VCaP (cell line): ENCODE results near the gene SPG11.

Source experiments
- H3K27ac ChIP-seq: fragments of 450-650 bp; 2 replicates; pipeline ENCODE4 v1.5.1; 2017
- TF ChIP-seq, protein P1 (sequence below): fragments of 450-650 bp; conservative IDR thresholded peaks from 2 replicates; pipeline ENCODE4 v1.5.1; 2017; ENCODE audit warnings: mild to moderate bottlenecking, moderate library complexity

The SPG11 gene

DNA sequence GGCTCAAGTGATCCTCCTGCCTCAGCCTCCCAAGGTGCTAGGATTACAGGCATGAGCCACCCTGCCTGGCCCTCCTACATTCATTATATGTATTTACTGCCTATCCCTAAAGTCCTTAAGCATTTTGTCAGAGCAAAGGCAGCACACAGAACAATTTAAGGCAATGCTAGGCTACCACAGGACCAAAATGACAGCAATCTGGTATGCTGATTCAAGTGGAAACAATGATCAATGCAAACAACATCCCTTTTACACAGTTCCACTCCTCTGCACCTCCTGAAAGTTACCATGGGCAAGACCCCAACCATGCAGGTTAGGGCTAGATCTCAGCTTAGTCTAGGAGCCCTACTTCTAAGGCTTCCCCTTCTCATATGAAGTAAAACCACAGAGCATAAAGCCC is 40.3 kb downstream of the SPG11 start:
- H3K27ac ChIP-seq = no peak overlapping the region
- TF ChIP-seq, protein P1, sequence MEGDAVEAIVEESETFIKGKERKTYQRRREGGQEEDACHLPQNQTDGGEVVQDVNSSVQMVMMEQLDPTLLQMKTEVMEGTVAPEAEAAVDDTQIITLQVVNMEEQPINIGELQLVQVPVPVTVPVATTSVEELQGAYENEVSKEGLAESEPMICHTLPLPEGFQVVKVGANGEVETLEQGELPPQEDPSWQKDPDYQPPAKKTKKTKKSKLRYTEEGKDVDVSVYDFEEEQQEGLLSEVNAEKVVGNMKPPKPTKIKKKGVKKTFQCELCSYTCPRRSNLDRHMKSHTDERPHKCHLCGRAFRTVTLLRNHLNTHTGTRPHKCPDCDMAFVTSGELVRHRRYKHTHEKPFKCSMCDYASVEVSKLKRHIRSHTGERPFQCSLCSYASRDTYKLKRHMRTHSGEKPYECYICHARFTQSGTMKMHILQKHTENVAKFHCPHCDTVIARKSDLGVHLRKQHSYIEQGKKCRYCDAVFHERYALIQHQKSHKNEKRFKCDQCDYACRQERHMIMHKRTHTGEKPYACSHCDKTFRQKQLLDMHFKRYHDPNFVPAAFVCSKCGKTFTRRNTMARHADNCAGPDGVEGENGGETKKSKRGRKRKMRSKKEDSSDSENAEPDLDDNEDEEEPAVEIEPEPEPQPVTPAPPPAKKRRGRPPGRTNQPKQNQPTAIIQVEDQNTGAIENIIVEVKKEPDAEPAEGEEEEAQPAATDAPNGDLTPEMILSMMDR = no peak

DNA sequence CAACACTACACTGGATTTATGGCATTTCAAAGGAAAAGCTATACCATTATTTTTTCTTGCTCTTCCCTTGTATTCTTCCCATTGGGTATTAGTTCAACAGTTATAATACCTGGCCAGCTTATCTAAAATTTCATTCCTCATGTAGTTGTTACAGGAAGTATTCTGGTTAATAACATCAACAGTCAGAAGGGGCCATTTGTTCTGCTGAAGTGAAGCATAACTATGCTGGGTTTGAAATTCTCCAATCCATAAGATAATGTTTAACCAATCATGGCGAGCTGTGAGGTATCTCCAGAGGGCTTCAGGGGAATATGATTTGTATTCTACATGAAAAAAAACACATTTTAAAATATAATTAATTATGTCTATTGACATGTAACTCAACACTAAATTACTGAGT is 43.4 kb downstream of the SPG11 start:
- H3K27ac ChIP-seq = no peak overlapping the region
- TF ChIP-seq, protein P1 = no peak

DNA sequence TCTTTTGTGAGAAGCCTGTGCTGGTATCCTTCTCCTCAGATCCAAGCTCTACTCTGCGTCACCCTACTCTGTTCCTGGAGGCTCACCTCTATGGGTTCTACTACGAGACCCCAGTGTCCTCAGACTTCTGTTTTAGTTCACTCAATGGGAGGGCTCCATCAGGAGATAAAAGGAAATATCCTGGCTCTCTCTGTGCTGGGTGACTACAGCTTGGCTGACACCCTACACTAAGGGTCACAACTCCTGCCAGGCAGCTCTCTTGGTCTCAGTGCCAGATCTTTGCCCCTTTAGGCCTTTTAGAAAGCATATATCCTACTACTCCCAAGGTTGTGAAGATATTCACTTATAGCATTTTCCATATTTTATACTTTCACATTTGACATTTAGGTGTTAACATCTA is 46.5 kb downstream of the SPG11 start:
- TF ChIP-seq, protein P1 = no peak
- H3K27ac ChIP-seq = no peak overlapping the region

DNA sequence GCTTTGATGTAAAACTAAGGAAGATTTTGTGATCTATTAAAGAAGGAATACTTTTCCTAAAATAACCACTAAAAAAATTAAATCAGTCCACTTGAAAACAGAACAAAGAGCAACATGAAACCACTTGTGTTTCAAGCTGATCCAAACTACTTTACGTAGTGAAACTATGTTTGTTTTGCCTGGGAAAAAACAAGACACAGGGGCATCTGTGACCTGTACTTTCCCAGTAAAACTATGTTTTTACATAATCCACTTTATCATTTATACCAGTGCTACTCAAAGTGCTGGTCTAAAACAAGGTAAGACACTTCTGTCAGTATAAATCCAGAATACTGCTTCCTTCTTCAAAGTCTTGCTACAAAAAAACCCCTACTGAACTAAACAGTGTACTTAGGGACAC is 56.7 kb downstream of the SPG11 start:
- H3K27ac ChIP-seq = no peak overlapping the region
- TF ChIP-seq, protein P1 = no peak

DNA sequence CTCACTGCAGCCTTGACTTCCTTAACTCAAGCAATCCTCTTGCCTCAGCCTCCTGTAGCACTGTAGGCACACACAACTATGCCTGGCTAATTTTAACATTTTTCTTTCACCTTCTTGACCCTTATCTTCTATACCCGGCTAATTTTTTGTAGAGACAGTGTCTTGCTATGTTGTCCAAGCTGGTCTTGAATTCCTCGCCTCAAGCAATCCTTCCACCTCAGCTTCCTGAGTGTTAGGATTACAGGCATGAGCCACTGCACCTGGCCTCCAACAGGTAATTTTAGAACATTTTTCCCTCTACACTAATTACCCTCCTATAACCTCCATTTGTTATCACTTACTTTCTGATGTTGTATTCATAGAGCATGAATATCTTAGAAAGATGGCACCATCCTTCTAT is 60.3 kb downstream of the SPG11 start:
- H3K27ac ChIP-seq = no peak overlapping the region
- TF ChIP-seq, protein P1 = no peak

DNA sequence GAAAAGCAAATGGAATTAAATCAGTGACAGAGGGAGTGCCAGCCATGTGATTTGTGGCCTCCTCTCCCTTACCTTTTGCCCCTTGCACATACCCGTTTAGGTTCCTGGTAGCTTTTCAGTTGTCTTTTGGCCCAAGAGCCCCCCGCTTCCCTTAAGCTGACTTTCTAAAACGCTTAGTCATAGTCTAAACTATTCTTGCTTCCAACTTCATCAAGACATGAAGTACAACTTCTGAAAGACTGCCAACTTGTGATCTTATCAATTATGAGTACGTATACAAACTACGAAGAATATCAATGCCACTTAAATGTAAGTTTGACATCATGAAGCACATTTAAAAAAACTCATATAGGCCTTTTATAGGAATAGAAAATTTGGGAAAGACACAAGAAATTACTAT is 64.6 kb downstream of the SPG11 start:
- no peak overlapping the region for H3K27ac ChIP-seq
- TF ChIP-seq, protein P1 = no peak

DNA sequence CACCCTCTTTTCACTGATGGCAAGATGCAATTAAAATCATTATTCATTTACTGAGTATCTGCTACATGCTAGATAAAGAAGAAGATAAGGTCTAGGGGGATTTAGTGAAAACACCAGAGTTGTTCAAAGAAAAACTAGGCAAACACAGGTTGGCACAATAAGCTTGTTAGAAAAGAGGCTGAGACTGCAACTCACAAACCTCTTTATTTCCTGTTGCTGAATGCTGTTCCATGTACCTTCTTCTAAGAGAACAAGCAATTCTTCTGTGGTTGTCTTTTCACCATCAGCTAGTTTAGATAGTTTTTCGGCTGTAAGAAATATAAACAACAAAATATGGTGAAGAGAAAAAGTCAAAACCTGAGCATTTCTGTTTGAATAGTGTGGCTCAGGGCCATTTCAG is 65.4 kb downstream of the SPG11 start:
- TF ChIP-seq, protein P1 = no peak
- no peak overlapping the region for H3K27ac ChIP-seq
